VCaP (cell line): ENCODE results near the gene SCMH1.

Experiments
- H3K27ac ChIP-seq: fragments of 450-650 bp; 2 replicates; pipeline ENCODE4 v1.5.1; 2017
- TF ChIP-seq, protein P1 (sequence below): fragments of 450-650 bp; conservative IDR thresholded peaks from 2 replicates; pipeline ENCODE4 v1.5.1; 2017; ENCODE audit warnings: mild to moderate bottlenecking, moderate library complexity

The SCMH1 gene

GRCh38 chr1:41033272-41033671 is 208.8 kb downstream of the SCMH1 start:
- no peak overlapping the region for H3K27ac ChIP-seq
- TF ChIP-seq, protein P1, sequence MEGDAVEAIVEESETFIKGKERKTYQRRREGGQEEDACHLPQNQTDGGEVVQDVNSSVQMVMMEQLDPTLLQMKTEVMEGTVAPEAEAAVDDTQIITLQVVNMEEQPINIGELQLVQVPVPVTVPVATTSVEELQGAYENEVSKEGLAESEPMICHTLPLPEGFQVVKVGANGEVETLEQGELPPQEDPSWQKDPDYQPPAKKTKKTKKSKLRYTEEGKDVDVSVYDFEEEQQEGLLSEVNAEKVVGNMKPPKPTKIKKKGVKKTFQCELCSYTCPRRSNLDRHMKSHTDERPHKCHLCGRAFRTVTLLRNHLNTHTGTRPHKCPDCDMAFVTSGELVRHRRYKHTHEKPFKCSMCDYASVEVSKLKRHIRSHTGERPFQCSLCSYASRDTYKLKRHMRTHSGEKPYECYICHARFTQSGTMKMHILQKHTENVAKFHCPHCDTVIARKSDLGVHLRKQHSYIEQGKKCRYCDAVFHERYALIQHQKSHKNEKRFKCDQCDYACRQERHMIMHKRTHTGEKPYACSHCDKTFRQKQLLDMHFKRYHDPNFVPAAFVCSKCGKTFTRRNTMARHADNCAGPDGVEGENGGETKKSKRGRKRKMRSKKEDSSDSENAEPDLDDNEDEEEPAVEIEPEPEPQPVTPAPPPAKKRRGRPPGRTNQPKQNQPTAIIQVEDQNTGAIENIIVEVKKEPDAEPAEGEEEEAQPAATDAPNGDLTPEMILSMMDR = no peak

DNA sequence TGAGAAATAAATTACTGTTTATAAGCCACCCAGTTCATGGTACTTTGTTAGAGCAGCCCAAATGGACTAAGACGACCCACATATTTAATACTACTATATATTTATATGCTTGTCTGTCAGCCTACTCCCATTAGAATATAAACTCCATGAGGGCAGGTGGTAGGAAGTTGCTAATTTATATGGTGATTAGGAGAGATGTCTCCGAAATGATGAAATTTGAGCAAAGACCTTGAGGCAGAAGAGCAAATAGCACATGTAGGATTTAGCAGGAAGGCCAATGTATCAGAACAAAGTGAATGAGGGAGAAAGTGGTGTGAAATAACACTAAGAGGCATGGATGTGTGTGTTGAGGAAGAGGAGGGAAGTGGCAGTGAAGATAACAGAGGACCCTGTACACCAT is 210.0 kb downstream of the SCMH1 start:
- TF ChIP-seq, protein P1 = no peak
- H3K27ac ChIP-seq = no peak overlapping the region

DNA sequence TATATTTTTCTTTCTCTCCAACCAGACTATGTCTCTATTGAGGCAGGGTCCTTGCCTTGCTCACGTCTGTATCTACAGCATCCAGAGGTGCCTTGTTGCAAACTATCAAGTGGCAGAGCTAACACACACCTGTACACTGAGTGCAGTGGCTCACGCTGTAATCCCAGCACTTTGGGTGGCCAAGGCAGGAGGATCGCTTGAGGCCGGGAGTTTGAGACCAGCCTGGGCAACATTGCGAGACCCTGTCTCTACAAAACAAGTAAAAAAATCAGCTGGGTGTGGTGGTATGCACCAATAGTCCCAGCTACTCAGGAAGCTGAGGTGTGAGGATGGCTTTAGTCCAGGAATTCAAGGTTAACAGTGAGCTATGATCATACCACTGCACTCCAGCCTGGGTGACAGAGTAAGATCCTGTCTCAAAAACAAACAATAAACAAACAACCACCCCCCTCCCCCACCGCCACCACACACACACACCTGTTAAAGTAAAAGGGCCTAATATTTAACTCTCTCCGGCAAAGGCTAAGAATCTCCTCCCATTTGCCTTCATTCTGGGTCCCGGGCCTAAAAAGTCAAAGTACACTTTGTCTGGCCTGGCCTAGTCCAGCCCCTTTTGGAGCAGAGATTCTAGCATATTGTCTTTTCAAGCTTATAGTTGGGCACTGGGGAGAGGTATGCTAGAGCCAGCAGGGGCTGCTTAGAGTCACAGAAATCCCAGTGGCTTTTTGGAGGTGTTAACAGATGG is 211.1 kb downstream of the SCMH1 start:
- TF ChIP-seq, protein P1 = no peak
- no peak overlapping the region for H3K27ac ChIP-seq

DNA sequence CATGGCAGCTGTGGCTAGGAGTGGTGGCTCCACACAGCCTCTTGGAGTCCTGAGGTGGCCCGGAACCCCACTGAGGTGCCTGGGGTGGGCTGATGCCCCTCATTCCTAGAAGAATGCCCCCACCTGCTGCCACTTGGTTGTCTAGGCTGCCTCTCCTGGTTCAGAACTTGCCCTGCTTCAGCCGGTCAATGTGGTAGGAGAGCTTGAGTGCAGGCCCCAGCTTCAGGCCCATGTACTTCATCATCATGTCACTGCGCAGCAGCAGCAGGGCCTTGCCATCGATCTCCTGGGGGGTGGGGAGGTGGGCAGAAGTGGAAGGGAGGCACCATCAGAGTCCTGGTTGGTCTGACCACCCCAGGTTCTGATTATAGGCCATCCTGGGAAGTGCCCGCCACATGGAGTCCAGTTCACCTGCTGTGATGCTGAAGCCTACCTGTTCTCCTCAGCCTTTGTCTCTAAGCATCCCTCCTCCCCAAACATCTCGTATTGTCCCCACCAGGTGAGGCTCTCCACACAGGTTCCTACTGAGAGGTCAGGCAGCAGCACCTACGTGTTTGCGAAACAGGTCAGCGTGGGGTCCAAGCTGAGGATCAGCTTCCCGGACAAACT is 214.0 kb downstream of the SCMH1 start:
- H3K27ac ChIP-seq = no peak overlapping the region
- TF ChIP-seq, protein P1 = no peak

DNA sequence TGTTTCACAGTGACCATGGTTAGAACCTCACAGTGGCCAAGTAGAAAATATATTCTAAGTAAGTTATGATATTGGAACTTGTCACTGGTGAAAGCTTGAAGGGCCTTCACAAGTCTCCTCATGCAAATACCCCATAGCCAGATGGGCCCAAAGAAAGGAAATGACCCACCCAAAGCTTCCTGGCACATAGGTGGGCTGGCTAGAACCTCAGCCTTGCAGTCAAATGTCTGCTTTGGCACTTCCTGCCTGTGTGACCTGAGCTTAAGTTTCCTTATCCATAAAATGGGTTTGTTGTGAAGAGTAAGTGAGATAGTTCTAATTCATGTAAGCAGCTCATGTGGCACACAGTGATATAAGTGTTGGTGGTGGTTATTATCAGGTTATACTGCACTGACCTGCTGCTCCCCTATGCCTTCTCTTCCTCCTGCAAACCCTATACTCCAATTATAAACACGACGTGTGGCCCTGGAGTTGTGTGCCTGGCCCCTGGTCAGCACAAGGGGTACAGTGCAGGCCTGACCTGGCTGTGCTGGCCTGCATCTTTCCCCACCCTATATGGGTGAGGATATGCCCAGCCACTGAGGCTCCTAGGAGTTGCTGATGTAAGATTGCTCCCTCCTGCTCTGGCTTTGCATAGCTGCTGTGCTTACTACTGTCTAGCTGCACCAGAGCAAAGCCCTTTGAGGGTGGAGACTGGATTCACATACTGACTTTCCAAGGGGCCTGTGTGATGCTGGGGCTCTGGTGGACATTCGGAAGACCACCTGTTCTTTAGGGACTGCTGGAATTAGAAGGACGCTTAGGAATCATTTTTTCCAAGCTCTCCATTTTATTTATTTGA is 215.9 kb downstream of the SCMH1 start:
- H3K27ac ChIP-seq = no peak overlapping the region
- TF ChIP-seq, protein P1 = no peak

- TF ChIP-seq, protein P1 = no peak
- H3K27ac ChIP-seq = no peak overlapping the region
Observed at GRCh38 chr1:41024953-41025352, 217.2 kb downstream of the SCMH1 start.

DNA sequence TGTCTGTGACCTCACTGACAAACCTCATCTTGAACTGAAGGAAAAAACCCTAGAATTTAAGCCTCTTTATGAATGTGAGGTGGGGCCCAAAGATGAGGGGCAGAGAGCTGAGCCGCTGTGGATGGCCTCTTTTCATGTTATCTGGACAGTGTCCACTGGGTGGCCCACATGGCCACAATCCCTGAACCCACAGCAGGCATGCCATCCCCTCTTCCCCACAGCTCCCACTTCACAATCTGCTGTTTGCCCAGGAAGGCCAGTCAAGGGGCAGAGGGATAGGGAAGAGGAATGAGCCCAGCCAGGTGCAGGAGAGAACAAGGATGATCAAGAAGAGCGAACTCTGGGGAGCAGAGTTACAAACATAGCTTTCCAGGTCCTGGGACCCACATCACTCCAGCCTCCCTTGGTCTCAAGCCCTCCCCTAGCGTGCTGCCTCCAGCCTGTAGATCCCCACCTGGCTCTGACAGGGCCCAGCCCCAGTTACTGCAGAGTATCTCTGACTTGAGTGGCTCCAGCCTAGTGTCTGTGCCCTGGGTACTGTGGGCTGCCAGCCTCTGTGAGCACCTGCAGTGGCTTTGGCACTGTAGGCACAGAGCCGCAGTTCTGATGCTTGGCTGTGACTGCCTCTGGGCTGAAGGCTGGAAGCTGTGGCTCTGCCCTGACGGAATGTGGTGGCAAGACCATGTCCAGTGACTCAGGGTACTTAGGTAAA is 218.7 kb downstream of the SCMH1 start:
- peak overlapping the region; percentile 11; the same call in 1 of the 2 replicates for H3K27ac ChIP-seq
- TF ChIP-seq, protein P1 = peak; percentile 67
